Pons (tissue), 1 donor: ENCODE measurements around the gene TELO2.

Experiments
- DNase-seq: peaks from one replicate; pipeline ENCODE4 v3.0.0-alpha.2; 2016; ENCODE audit warnings: low spot score

TELO2 gene

GRCh38 chr16:1554826-1555445 is 61.8 kb downstream of the TELO2 start:
- DNase-seq: no peak

DNA sequence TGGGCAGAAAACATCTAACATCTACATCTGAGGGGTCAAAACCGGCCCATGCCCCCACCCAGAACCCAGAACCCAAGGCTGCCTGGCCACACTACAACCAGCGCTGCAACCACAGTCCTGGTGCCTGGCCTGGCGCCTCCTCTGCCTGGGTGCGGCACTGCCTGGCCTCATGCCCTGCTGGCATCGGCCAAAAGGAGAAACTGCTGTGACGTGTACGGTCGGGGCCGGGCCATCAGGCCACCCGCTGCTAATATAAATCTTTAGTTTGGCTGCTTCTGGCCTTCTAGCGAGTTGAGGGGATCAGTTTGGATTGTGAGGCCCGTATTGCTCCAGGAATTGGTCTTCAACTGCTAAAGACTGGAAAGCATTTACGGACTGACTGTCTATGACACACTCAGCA is 63.1 kb downstream of the TELO2 start:
- DNase-seq: no peak

DNA sequence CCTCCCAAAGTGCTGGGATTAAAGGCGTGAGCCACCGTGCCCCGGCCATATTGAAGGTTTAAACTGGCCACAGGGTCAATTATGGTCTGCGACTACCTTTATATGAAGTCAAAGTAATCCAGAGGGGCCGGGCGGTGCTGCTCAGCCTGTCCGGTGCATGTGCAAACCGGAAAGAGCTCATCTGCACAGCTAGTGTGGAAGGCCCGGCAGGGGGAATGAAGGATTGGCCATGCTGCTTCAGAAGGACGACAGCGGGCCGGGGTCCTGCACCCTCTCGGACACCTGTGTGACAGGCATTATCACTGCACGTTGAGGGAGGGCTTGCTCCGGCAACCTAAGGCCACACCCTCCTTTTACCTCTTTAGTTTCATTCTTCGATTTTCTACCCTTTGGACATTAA is 63.9 kb downstream of the TELO2 start:
- DNase-seq: no peak

DNA sequence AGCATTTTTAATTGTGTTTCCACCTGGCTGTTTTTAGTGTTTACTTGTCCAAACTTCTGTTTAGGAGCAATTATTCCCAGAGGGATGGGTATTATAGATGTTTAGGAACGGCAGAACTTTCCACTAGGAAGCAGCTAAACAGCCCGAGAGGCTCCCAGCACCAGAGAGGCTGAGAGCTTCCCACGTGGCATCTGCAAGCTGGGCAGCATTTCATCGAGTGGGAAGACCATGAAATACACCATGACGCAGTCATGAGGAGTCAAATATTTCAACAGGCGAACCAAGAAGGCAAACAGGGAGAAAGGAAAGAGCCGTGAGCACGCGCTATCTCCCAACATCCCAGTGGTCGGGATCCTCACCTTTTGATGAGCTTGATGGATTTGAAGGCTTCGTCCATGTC is 64.4 kb downstream of the TELO2 start:
- no peak for DNase-seq

DNA sequence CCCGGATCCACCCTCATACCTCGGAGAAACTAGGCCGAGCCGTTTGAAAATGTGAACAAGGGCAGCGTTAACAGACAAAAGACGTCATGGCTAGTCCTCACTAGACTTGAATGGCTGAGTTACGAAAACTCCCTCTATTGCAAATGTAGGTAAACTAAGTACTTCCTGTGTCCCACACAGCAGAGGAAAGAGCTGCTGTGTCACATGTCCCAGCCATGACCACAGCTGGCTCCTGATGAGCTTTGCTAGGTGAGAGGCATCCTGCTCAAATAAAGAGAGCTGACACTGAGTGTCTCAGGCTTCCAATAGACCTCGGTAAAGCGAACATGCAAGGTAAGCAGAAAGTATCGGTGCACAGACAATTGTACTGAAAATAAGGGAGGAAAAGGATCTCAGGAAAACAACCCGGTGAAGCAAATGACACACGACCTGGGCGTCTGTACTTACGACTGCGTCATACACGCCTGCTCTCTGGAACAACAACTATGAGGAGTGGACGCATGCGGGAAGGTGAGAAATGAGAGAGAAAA is 66.4 kb downstream of the TELO2 start:
- no peak for DNase-seq
